HepG2 (cell line): ENCODE data around the gene MTHFS. TPM values are rescaled to one million over a fixed set of nuclear protein-coding genes. Genes with fewer than 3 reads are reported as not detected.

Source experiments
- EEA1 ChIP-seq: sonication (generic); formaldehyde crosslinking; IDR thresholded peaks from 2 replicates; pipeline ENCODE4 v1.5.1; 2020; ENCODE audit warnings: mild to moderate bottlenecking, missing genetic modification reagents, borderline replicate concordance
- FOXK2 ChIP-seq: fragments of 450-650 bp; IDR thresholded peaks from 2 replicates; pipeline ENCODE4 v1.6.1; 2016
- HNRNPH1 ChIP-seq: fragments of 200-400 bp; formaldehyde crosslinking; optimal IDR thresholded peaks from 2 replicates; pipeline ENCODE3; 2017; ENCODE audit warnings: mild to moderate bottlenecking, low read depth, low read length
- NCOR1 ChIP-seq: fragments of 200-600 bp; sonication (generic); IDR thresholded peaks from 2 replicates; pipeline ENCODE4 v1.7.0; 2017; ENCODE audit warnings: antibody characterized with exemption, low read length, borderline replicate concordance
- NFYB ChIP-seq: sonication (generic); formaldehyde crosslinking; IDR thresholded peaks from 2 replicates; pipeline ENCODE4 v1.4.0; 2020; ENCODE audit warnings: missing genetic modification reagents
- PHF8 ChIP-seq: sonication (generic); formaldehyde crosslinking; IDR thresholded peaks from 2 replicates; pipeline ENCODE4 v1.5.0; 2020; ENCODE audit warnings: missing genetic modification reagents
- POLR2A ChIP-seq, 2 experiments: IDR thresholded peaks; 2 replicates each; pipeline ENCODE4 v1.6.1; 2011; ENCODE audit warnings: low read depth in 2 of 2, low read length in 2 of 2, mild to moderate bottlenecking in 1 of 2, moderate library complexity in 1 of 2; ENCODE audit not compliant: insufficient read depth in 1 of 2
- REPIN1 ChIP-seq: sonication (generic); formaldehyde crosslinking; IDR thresholded peaks from 2 replicates; pipeline ENCODE4 v1.8.0; 2022; ENCODE audit warnings: missing genetic modification reagents, low read depth, mild to moderate bottlenecking, borderline replicate concordance
- RFX5 ChIP-seq: IDR thresholded peaks from 2 replicates; pipeline ENCODE4 v1.6.1; 2011; ENCODE audit warnings: low read depth, low read length, improper control_type of control experiment
- SMARCE1 ChIP-seq: fragments of 450-650 bp; IDR thresholded peaks from 2 replicates; pipeline ENCODE4 v1.6.1; 2017; ENCODE audit warnings: borderline replicate concordance
- SRY ChIP-seq: sonication (generic); formaldehyde crosslinking; IDR thresholded peaks from 2 replicates; pipeline ENCODE4 v1.8.0; 2022; ENCODE audit warnings: mild to moderate bottlenecking, missing genetic modification reagents
- TAF1 ChIP-seq: sonication (generic); formaldehyde crosslinking; IDR thresholded peaks from 2 replicates; pipeline ENCODE4 v1.4.0; 2020; ENCODE audit warnings: missing genetic modification reagents
- ZKSCAN5 ChIP-seq: sonication (generic); formaldehyde crosslinking; IDR thresholded peaks from 2 replicates; pipeline ENCODE4 v1.5.1; 2020; ENCODE audit warnings: mild to moderate bottlenecking, missing genetic modification reagents
- ZNF256 ChIP-seq: sonication (generic); formaldehyde crosslinking; conservative IDR thresholded peaks from 2 replicates; pipeline ENCODE4 v1.4.0; 2020; ENCODE audit warnings: missing genetic modification reagents
- ZNF589 ChIP-seq: sonication (generic); formaldehyde crosslinking; conservative IDR thresholded peaks from 2 replicates; pipeline ENCODE4 v1.8.0; 2022; ENCODE audit warnings: mild to moderate bottlenecking, moderate library complexity, missing genetic modification reagents
- ZNF746 ChIP-seq: sonication (generic); formaldehyde crosslinking; IDR thresholded peaks from 2 replicates; pipeline ENCODE4 v1.8.0; 2022; ENCODE audit warnings: mild to moderate bottlenecking, missing genetic modification reagents
- ZSCAN12 ChIP-seq: sonication (generic); formaldehyde crosslinking; IDR thresholded peaks from 2 replicates; pipeline ENCODE4 v1.9.0; 2021; ENCODE audit warnings: mild to moderate bottlenecking, missing genetic modification reagents
- polyA plus RNA-seq, 8 experiments: library from polyadenylated mRNA; depleted of rRNA in 3 of 8; stranded (reverse) in 7 of 8; unstranded in 1 of 8; fragments of >200 nt; fragmentation: Illumina TruSeq in 4 of 8; extraction: Trizol in 4 of 8; gene quantifications; 2 replicates each; pipeline versions ENCODE4 v1.2.1 to v1.2.3, GENCODE V29; 2011 to 2016; ENCODE audit warnings: low read depth in 4 of 8, missing spikeins in 1 of 8, mixed read lengths in 1 of 8; ENCODE audit not compliant: insufficient read depth in 1 of 8
- total RNA-seq, 5 experiments: library from RNA; depleted of rRNA; stranded (reverse); fragments of >200 nt; fragmentation: Illumina TruSeq; extraction: Trizol; gene quantifications; 2 replicates each; pipeline ENCODE4 v1.2.3, GENCODE V29; 2016; ENCODE audit warnings: low read depth in 1 of 5
- TF ChIP-seq, protein P1 (sequence below): sonication (generic); formaldehyde crosslinking; IDR thresholded peaks from 2 replicates; pipeline ENCODE4 v1.5.1; 2020; ENCODE audit warnings: missing genetic modification reagents, mild to moderate bottlenecking, borderline replicate concordance
- TF ChIP-seq, protein P2 (sequence below): sonication (generic); formaldehyde crosslinking; IDR thresholded peaks from 2 replicates; pipeline ENCODE4 v1.5.0; 2020; ENCODE audit warnings: mild to moderate bottlenecking, missing genetic modification reagents
- TF ChIP-seq, protein P3 (sequence below): sonication (generic); formaldehyde crosslinking; IDR thresholded peaks from 2 replicates; pipeline ENCODE4 v1.4.0; 2020; ENCODE audit warnings: mild to moderate bottlenecking, low read depth, missing genetic modification reagents
- TF ChIP-seq, protein P4 (sequence below): sonication (generic); formaldehyde crosslinking; IDR thresholded peaks from 2 replicates; pipeline ENCODE4 v1.5.1; 2020; ENCODE audit warnings: mild to moderate bottlenecking, missing genetic modification reagents, borderline replicate concordance

MTHFS gene
- total and polyA plus RNA-seq, 2 of the 13 experiments (the other 11 are each of a cell fraction or from before 2014, with no cell fraction given) = 37.0 to 49.7 TPM

DNA sequence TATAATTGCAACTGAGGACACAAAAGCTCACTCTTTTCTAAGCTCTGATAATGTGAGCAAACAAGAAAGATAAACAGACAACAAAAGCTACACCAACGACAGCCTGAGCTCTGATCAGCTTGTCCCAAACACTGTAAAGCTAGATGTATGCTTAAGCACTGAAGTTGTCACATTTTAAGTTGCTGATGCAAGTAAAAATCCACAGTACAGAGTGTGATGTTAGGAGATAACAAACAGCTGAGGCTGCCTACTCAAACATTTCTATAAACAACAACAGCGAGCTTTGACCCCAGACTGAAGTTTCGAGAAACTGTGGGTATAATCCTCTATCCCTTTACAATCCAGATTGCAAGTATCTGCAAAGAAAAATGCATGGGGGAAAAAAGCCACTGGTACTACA, 10.7 kb downstream of the MTHFS start (continued):
- TF ChIP-seq, protein P1, sequence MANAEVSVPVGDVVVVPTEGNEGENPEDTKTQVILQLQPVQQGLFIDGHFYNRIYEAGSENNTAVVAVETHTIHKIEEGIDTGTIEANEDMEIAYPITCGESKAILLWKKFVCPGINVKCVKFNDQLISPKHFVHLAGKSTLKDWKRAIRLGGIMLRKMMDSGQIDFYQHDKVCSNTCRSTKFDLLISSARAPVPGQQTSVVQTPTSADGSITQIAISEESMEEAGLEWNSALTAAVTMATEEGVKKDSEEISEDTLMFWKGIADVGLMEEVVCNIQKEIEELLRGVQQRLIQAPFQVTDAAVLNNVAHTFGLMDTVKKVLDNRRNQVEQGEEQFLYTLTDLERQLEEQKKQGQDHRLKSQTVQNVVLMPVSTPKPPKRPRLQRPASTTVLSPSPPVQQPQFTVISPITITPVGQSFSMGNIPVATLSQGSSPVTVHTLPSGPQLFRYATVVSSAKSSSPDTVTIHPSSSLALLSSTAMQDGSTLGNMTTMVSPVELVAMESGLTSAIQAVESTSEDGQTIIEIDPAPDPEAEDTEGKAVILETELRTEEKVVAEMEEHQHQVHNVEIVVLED (CRISPR knock-in tag) = no peak
- TF ChIP-seq ZSCAN12 (CRISPR knock-in tag) (no peak), EEA1 (no peak), SMARCE1 (no peak), POLR2A (IDR thresholded peaks at IDR 0.05; ENCODE audit: insufficient read depth in 1 of 2, low read depth in 2 of 2, low read length in 2 of 2) (no peak), NFYB (CRISPR knock-in tag) (no peak), ZNF589 (CRISPR knock-in tag) (no peak), TAF1 (CRISPR knock-in tag) (no peak), HNRNPH1 (no peak), ZKSCAN5 (CRISPR knock-in tag) (no peak), ZNF256 (CRISPR knock-in tag) (no peak), SRY (no peak), PHF8 (CRISPR knock-in tag) (no peak), RFX5 (no peak), FOXK2 (peak; percentile 74), NCOR1 (0 out of 2 replicates have a peak, but pooled peaks have one; percentile 36), ZNF746 (no peak), REPIN1 (CRISPR knock-in tag) (no peak)
- TF ChIP-seq, protein P2, sequence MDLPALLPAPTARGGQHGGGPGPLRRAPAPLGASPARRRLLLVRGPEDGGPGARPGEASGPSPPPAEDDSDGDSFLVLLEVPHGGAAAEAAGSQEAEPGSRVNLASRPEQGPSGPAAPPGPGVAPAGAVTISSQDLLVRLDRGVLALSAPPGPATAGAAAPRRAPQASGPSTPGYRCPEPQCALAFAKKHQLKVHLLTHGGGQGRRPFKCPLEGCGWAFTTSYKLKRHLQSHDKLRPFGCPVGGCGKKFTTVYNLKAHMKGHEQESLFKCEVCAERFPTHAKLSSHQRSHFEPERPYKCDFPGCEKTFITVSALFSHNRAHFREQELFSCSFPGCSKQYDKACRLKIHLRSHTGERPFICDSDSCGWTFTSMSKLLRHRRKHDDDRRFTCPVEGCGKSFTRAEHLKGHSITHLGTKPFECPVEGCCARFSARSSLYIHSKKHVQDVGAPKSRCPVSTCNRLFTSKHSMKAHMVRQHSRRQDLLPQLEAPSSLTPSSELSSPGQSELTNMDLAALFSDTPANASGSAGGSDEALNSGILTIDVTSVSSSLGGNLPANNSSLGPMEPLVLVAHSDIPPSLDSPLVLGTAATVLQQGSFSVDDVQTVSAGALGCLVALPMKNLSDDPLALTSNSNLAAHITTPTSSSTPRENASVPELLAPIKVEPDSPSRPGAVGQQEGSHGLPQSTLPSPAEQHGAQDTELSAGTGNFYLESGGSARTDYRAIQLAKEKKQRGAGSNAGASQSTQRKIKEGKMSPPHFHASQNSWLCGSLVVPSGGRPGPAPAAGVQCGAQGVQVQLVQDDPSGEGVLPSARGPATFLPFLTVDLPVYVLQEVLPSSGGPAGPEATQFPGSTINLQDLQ (CRISPR knock-in tag) = no peak
- TF ChIP-seq, protein P3, sequence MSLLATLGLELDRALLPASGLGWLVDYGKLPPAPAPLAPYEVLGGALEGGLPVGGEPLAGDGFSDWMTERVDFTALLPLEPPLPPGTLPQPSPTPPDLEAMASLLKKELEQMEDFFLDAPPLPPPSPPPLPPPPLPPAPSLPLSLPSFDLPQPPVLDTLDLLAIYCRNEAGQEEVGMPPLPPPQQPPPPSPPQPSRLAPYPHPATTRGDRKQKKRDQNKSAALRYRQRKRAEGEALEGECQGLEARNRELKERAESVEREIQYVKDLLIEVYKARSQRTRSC (CRISPR knock-in tag) = no peak
- TF ChIP-seq, protein P4, sequence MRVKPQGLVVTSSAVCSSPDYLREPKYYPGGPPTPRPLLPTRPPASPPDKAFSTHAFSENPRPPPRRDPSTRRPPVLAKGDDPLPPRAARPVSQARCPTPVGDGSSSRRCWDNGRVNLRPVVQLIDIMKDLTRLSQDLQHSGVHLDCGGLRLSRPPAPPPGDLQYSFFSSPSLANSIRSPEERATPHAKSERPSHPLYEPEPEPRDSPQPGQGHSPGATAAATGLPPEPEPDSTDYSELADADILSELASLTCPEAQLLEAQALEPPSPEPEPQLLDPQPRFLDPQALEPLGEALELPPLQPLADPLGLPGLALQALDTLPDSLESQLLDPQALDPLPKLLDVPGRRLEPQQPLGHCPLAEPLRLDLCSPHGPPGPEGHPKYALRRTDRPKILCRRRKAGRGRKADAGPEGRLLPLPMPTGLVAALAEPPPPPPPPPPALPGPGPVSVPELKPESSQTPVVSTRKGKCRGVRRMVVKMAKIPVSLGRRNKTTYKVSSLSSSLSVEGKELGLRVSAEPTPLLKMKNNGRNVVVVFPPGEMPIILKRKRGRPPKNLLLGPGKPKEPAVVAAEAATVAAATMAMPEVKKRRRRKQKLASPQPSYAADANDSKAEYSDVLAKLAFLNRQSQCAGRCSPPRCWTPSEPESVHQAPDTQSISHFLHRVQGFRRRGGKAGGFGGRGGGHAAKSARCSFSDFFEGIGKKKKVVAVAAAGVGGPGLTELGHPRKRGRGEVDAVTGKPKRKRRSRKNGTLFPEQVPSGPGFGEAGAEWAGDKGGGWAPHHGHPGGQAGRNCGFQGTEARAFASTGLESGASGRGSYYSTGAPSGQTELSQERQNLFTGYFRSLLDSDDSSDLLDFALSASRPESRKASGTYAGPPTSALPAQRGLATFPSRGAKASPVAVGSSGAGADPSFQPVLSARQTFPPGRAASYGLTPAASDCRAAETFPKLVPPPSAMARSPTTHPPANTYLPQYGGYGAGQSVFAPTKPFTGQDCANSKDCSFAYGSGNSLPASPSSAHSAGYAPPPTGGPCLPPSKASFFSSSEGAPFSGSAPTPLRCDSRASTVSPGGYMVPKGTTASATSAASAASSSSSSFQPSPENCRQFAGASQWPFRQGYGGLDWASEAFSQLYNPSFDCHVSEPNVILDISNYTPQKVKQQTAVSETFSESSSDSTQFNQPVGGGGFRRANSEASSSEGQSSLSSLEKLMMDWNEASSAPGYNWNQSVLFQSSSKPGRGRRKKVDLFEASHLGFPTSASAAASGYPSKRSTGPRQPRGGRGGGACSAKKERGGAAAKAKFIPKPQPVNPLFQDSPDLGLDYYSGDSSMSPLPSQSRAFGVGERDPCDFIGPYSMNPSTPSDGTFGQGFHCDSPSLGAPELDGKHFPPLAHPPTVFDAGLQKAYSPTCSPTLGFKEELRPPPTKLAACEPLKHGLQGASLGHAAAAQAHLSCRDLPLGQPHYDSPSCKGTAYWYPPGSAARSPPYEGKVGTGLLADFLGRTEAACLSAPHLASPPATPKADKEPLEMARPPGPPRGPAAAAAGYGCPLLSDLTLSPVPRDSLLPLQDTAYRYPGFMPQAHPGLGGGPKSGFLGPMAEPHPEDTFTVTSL (CRISPR knock-in tag) = peak; percentile 80
